HepG2 (cell line): ENCODE data around the gene ZNF714. TPM values are rescaled to one million over a fixed set of nuclear protein-coding genes. Genes with fewer than 3 reads are reported as not detected.
A peak's percentile ranks its signal among the peaks of the same experiment; 100 is the strongest.

Source experiments
- ATF3 ChIP-seq: sonication (generic); formaldehyde crosslinking; IDR thresholded peaks from 2 replicates; pipeline ENCODE4 v1.4.0; 2020; ENCODE audit warnings: missing genetic modification reagents
- DMTF1 ChIP-seq: sonication (generic); formaldehyde crosslinking; IDR thresholded peaks from 2 replicates; pipeline ENCODE4 v1.4.0; 2020; ENCODE audit warnings: mild to moderate bottlenecking, missing genetic modification reagents
- HINFP ChIP-seq: sonication (generic); formaldehyde crosslinking; IDR thresholded peaks from 2 replicates; pipeline ENCODE4 v1.4.0; 2020; ENCODE audit warnings: low read depth, mild to moderate bottlenecking, missing genetic modification reagents
- NBN ChIP-seq: fragments of 450-650 bp; conservative IDR thresholded peaks from 2 replicates; pipeline ENCODE4 v1.6.1; 2017
- NFRKB ChIP-seq: fragments of 450-650 bp; IDR thresholded peaks from 2 replicates; pipeline ENCODE4 v1.6.1; 2017
- ZBTB26 ChIP-seq: IDR thresholded peaks from 2 replicates; pipeline ENCODE4 v1.6.1; 2016; ENCODE audit warnings: missing compliant biosample characterization, missing genetic modification reagents, borderline replicate concordance
- ZNF407 ChIP-seq: sonication (generic); formaldehyde crosslinking; IDR thresholded peaks from one replicate; pipeline ENCODE4 v1.5.1; 2020; ENCODE audit warnings: mild to moderate bottlenecking, missing genetic modification reagents; ENCODE audit errors: not compliant biosample characterization
- ZNF687 ChIP-seq: sonication (generic); formaldehyde crosslinking; IDR thresholded peaks from 2 replicates; pipeline ENCODE4 v1.5.1; 2020; ENCODE audit warnings: mild to moderate bottlenecking, missing genetic modification reagents, moderate library complexity
- ZNF75D ChIP-seq: sonication (generic); formaldehyde crosslinking; IDR thresholded peaks from 2 replicates; pipeline ENCODE4 v1.8.1; 2023; ENCODE audit warnings: missing genetic modification reagents, mild to moderate bottlenecking, borderline replicate concordance
- polyA plus RNA-seq, 8 experiments: library from polyadenylated mRNA; depleted of rRNA in 3 of 8; stranded (reverse) in 7 of 8; unstranded in 1 of 8; fragments of >200 nt; fragmentation: Illumina TruSeq in 4 of 8; extraction: Trizol in 4 of 8; gene quantifications; 2 replicates each; pipeline versions ENCODE4 v1.2.1 to v1.2.3, GENCODE V29; 2011 to 2016; ENCODE audit warnings: low read depth in 4 of 8, missing spikeins in 1 of 8, mixed read lengths in 1 of 8; ENCODE audit not compliant: insufficient read depth in 1 of 8
- total RNA-seq, 5 experiments: library from RNA; depleted of rRNA; stranded (reverse); fragments of >200 nt; fragmentation: Illumina TruSeq; extraction: Trizol; gene quantifications; 2 replicates each; pipeline ENCODE4 v1.2.3, GENCODE V29; 2016; ENCODE audit warnings: low read depth in 1 of 5

ZNF714 gene
- total and polyA plus RNA-seq, 2 of the 13 experiments (the other 11 are each of a cell fraction or from before 2014, with no cell fraction given), result 6.7 to 27.8 TPM

- peak; percentile 78 for TF ChIP-seq ZNF687 (CRISPR knock-in tag)
- peak; percentile 60; the same call in 1 of the 2 replicates for TF ChIP-seq ZBTB26 (CRISPR knock-in tag)
- no peak for TF ChIP-seq ATF3 (CRISPR knock-in tag)
- TF ChIP-seq HINFP (CRISPR knock-in tag), result peak; percentile 73; the same call in 1 of the 2 replicates
- no peak for TF ChIP-seq DMTF1
- TF ChIP-seq NBN, result no peak
- TF ChIP-seq ZNF75D (CRISPR knock-in tag), result no peak
- TF ChIP-seq ZNF407, result peak; percentile 84
- TF ChIP-seq NFRKB, result no peak
Observed at GRCh38 chr19:21141787-21142464, 59.9 kb downstream of the ZNF714 start, which contains the start of gene ZNF431 (continued).
